Right atrium auricular region (tissue), 2 donors: ENCODE data around the gene EAPP. TPM values are rescaled to one million over a fixed set of nuclear protein-coding genes. Genes with fewer than 3 reads are reported as not detected.

Source experiments
- DNase-seq: peaks from one replicate; pipeline ENCODE4 v3.0.0-alpha.2; 2019; ENCODE audit warnings: low spot score
- H3K27ac ChIP-seq, 2 donors: fragments of 200-600 bp; sonication (generic); 1 replicate in 1 of 2; 2 replicates in 1 of 2; pipeline ENCODE4 v1.5.1; 2016 to 2019
- H3K27me3 ChIP-seq, 2 donors: fragments of 200-600 bp; sonication (generic); one replicate each; pipeline versions ENCODE4 v1.5.1 to v1.6.0; 2017 to 2019
- H3K36me3 ChIP-seq: fragments of 200-600 bp; sonication (generic); one replicate; pipeline ENCODE4 v1.5.1; 2016
- H3K4me1 ChIP-seq, 2 donors: fragments of 200-600 bp; sonication (generic); one replicate each; pipeline versions ENCODE4 v1.5.1 to v1.6.0; 2017 to 2019
- H3K4me3 ChIP-seq, 2 donors: fragments of 200-600 bp; sonication (generic); 1 replicate in 1 of 2; 2 replicates in 1 of 2; pipeline ENCODE4 v1.5.1; 2017 to 2019; ENCODE audit warnings: mild to moderate bottlenecking in 1 of 2, moderate library complexity in 1 of 2
- H3K9me3 ChIP-seq, 2 donors: fragments of 200-600 bp; sonication (generic); one replicate each; pipeline ENCODE4 v1.5.1; 2019
- total RNA-seq, 2 donors: library from RNA; depleted of rRNA; stranded (reverse); fragments of >200 nt; gene quantifications; one replicate each; pipeline ENCODE4 v1.1.0, GENCODE V29; 2016
- TF ChIP-seq, protein P1 (sequence below), 2 donors: fragments of 200-600 bp; sonication (generic); IDR thresholded peaks; one replicate each; pipeline ENCODE4 v1.5.1; 2019; ENCODE audit warnings: antibody characterized with exemption in 2 of 2

EAPP gene
- 10 to 100 TPM; 17.9 to 22.7 TPM for total RNA-seq

DNA sequence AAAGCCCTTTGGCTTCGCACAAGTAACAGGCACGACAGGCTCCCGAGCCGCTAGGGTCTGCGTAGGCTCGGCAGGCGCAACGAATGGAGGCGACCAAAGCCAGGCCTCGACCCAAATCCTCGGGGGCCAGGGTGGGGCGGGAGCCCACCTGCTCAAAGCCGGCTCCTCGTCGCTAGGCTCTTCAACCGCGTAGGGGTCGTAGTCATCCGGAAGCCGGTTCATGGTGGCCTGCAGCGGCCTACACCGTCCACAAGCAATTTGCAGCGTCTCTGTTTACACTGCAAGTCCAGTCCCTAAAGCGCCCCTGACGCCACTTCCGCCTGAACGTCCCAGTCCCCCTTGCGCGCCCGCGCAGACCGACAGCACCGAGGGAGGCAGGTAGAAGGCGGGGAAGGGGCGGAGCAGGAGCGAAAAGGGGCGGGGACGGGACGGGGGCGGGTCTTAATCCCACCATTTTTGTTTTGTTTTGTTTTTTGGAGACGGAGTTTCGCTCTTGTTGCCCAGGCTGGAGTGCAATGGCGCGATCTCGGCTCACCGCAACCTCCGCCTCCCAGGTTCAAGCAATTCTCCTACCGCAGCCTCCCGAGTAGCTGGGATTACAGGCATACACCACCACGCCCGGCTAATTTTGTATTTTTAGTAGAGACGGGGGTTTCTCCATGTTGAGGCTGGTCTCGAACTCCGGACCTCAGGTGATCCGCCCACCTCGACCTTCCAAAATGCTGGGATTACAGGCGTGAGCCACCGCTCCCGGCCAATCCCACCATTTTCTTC lies at the start of gene EAPP:
Gene EAPP (minus strand): TSS at position 295 of the 774 bp plus-strand sequence. CDS start 73 bp downstream, at position 222.
- DNase-seq: peak; percentile 98
- Histone ChIP-seq H3K27ac (peak within 1 kb of the TSS; percentile 96 to 97), H3K36me3 (peaks cover 7% of the 10 kb centered on the region), H3K27me3 (no peaks in the 10 kb centered on the region), H3K9me3 (no peaks in the 10 kb centered on the region), H3K4me1 (peaks cover 0 to 23% of the 10 kb centered on the region in 2 donors), H3K4me3 (peak within 1 kb of the TSS; percentile 84 to 91)
- TF ChIP-seq, protein P1, sequence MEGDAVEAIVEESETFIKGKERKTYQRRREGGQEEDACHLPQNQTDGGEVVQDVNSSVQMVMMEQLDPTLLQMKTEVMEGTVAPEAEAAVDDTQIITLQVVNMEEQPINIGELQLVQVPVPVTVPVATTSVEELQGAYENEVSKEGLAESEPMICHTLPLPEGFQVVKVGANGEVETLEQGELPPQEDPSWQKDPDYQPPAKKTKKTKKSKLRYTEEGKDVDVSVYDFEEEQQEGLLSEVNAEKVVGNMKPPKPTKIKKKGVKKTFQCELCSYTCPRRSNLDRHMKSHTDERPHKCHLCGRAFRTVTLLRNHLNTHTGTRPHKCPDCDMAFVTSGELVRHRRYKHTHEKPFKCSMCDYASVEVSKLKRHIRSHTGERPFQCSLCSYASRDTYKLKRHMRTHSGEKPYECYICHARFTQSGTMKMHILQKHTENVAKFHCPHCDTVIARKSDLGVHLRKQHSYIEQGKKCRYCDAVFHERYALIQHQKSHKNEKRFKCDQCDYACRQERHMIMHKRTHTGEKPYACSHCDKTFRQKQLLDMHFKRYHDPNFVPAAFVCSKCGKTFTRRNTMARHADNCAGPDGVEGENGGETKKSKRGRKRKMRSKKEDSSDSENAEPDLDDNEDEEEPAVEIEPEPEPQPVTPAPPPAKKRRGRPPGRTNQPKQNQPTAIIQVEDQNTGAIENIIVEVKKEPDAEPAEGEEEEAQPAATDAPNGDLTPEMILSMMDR (IDR thresholded peaks at IDR 0.05): peak in 1 of 2 donors; percentile 11

DNA sequence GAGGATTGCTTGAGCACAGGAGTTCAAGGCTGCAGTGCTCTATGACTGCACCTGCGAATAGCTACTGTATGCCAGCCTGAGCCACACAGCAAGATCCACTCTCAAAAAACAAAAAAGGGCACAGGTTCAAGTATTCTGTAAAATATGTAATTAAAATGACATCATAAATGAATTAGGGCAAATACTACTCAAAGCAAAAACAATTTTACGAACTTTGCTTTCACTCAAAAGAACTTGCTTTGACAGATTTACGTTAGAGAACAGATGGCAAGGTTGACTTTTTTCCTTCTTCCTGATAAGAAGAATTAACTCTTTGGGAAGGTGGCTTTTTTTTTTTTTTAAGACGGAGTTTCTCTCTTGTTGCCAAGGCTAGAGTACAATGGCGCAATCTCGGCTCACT lies 44.0 kb upstream of the EAPP start:
- DNase-seq: no peak
- H3K9me3 ChIP-seq: no peaks in the 10 kb centered on the region
- no peaks in the 10 kb centered on the region for H3K27me3 ChIP-seq
- peaks cover 68% of the 10 kb centered on the region for H3K36me3 ChIP-seq
- TF ChIP-seq, protein P1 (IDR thresholded peaks at IDR 0.05): no peak
- no peak overlapping the region for H3K27ac ChIP-seq
- no peak overlapping the region for H3K4me3 ChIP-seq
- H3K4me1 ChIP-seq: no peaks in the 10 kb centered on the region

- Histone ChIP-seq H3K4me3 (no peak overlapping the region), H3K4me1 (no peaks in the 10 kb centered on the region), H3K36me3 (peaks cover 72% of the 10 kb centered on the region), H3K9me3 (no peaks in the 10 kb centered on the region), H3K27me3 (no peaks in the 10 kb centered on the region), H3K27ac (no peak overlapping the region)
- TF ChIP-seq, protein P1 (IDR thresholded peaks at IDR 0.05): no peak
- DNase-seq: no peak
These were observed 42.7 kb upstream of the EAPP start for GRCh38 chr14:34582117-34582680.

- no peak overlapping the region for H3K4me3 ChIP-seq
- no peak overlapping the region for H3K27ac ChIP-seq
- no peaks in the 10 kb centered on the region for H3K27me3 ChIP-seq
- TF ChIP-seq, protein P1 (IDR thresholded peaks at IDR 0.05): no peak
- no peaks in the 10 kb centered on the region for H3K9me3 ChIP-seq
- DNase-seq: no peak
- no peaks in the 10 kb centered on the region for H3K4me1 ChIP-seq
- peaks cover 62% of the 10 kb centered on the region for H3K36me3 ChIP-seq
These were observed 40.9 kb upstream of the EAPP start for GRCh38 chr14:34580381-34580780.

DNA sequence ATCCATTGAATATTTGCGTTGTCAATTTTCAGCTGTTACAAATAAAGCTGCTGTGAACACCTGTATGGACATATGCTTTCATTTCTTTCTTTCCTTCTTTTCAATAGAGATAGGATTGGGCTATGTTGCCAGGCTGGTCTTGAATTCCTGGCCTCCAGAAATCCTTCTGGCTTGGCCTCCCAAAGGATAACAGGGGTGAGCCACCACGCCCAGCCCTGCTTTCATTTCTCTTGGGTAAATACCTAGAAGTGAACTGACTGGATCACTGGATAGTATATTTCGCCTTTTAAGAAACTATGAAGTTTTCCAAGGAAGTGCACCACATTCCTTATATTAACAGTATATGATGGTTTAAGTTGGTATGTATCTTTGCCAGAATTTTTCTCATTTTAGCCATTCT lies 32.3 kb upstream of the EAPP start:
- Histone ChIP-seq H3K9me3 (no peaks in the 10 kb centered on the region), H3K4me1 (no peaks in the 10 kb centered on the region), H3K27me3 (no peaks in the 10 kb centered on the region), H3K4me3 (no peak overlapping the region), H3K27ac (no peak overlapping the region), H3K36me3 (peaks cover 78% of the 10 kb centered on the region)
- no peak for DNase-seq
- TF ChIP-seq, protein P1 (IDR thresholded peaks at IDR 0.05): no peak
